SW 1271 (cell line): ENCODE measurements around the gene RRM2.

Experiments used
- DNase-seq, 2 experiments: peaks; one replicate each; lab custom pipeline; 2025; lab: John Stamatoyannopoulos, UW

The RRM2 gene

DNA sequence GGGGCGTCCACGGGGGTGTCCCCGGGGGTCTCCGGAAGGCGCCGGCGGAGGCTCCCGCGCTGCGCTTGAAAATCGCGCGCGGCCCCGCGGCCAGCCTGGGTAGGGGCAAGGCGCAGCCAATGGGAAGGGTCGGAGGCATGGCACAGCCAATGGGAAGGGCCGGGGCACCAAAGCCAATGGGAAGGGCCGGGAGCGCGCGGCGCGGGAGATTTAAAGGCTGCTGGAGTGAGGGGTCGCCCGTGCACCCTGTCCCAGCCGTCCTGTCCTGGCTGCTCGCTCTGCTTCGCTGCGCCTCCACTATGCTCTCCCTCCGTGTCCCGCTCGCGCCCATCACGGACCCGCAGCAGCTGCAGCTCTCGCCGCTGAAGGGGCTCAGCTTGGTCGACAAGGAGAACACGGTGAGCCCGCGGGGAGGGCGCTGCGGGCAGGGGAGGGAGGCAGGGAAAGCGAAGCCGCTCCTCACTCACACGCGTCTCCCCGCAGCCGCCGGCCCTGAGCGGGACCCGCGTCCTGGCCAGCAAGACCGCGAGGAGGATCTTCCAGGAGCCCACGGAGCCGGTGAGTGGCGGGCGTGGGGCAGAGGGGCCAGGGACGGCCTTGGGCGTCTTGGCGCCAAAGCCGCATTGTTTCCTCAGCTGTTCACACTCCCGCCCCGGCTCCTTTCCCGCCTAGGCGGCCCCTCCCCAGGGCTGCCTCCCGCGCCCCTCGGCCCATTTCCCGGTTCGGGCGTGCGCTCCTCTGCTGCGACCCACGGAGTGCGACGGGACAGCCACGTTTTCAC is at the start of gene RRM2:
RRM2 (plus strand) TSS at position 240 of the 781 bp plus-strand sequence; CDS start at position 300, 60 bp downstream.
- DNase-seq, result peak; percentile 79 to 90

- DNase-seq, result no peak
Observed at GRCh38 chr2:10073706-10074105, 48.8 kb upstream of the RRM2 start.

GRCh38 chr2:10075101-10075500 is 47.4 kb upstream of the RRM2 start:
- no peak for DNase-seq

DNA sequence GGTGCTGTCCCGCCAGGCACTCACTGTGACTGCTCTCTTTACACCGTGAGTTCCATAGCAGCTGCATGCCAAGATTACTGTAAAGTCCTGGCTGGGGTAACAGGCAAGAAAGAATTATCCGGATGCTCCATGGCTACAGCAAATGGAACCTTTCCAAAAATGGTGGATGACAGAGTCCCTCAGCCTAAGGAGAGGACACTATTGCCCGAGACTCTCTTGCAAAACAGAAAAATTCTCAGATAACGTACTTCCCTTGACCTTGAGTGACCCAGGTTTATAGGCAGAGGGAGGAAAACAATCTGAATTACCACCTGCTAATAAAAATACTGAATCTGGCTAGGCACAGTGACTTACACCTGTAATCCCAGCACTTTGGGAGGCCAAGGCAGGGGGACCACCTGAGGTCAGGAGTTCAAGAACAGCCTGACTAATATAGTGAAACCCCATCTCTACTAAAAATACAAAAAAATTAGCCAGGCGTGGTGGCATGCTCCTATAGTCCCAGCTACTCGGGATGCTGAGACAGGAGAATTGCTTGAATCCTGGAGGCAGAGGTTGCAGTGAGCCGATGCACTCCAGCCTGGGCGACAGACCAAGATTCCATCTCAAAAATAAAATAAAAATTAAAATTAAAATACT is 46.8 kb upstream of the RRM2 start:
- no peak for DNase-seq

DNA sequence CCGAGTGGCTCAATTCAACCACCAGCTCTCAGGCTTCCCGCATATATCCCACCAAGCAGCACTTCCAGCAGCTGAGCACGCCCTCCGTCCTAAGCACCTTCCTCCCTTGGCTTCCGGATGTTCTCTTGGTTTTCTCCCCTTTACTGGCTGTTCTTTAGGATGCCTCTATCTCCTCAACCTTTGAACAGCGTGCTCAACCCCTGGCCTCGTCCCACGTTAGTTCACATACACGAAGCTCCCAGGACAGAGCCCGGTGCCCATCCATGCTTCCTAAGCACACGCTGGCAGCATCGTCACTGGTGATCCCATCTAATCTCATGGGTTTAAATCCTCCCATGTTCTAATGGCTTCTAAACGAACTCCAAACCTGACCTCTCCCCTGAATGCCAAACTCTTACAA is 46.0 kb upstream of the RRM2 start:
- no peak for DNase-seq

GRCh38 chr2:10076988-10077527 is 45.5 kb upstream of the RRM2 start:
- no peak for DNase-seq

DNA sequence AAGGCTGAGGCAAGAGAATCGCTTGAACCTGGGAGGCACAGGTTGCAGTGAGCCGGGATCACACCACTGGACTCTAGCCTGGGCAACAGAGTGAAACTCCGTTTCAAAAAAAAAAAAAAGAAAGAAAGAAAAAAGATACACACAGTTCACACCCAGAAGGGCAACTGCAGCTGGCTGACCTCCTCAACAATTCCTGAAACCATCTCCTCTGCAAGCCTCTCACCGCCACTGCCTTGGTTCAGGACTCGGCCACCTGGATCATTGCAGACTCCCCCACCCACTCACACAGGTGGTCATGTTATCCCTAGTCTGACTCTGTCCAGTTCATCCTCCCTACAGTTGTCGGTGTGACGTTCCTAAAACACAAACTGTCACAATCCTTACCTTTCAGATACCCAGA is 44.5 kb upstream of the RRM2 start:
- DNase-seq, result no peak

- no peak for DNase-seq
Observed at GRCh38 chr2:10078704-10079265, 43.8 kb upstream of the RRM2 start.

DNA sequence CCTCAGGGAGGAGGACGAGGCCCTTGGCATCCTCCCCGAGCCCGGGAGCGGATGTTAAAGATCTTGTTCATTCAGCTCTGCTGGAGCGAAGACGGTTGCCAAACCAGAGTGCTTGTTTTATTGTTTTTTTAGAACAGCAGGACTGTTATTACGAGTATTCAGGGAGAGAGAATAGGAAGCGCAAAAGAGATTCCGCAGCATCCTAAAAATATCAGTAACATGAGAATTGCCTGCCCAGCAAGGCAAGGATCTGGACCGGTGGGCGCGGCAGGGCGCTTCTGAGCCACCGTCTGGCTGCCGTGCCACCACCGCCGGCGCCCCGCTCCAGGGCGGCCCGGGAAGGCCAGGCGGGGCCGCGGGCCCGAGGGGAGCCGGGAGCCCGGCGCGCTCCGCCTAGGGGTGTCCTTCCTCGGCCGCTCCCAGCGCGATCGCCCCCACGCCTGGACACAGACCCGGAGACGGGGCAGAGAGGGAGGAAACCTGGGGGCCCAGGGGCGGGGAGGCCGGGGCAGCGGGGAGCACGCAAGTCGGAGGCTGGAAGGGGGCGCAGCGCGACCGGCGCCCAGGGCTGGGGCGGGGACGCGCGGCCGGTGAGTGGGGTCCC is 43.2 kb upstream of the RRM2 start:
- no peak for DNase-seq

DNA sequence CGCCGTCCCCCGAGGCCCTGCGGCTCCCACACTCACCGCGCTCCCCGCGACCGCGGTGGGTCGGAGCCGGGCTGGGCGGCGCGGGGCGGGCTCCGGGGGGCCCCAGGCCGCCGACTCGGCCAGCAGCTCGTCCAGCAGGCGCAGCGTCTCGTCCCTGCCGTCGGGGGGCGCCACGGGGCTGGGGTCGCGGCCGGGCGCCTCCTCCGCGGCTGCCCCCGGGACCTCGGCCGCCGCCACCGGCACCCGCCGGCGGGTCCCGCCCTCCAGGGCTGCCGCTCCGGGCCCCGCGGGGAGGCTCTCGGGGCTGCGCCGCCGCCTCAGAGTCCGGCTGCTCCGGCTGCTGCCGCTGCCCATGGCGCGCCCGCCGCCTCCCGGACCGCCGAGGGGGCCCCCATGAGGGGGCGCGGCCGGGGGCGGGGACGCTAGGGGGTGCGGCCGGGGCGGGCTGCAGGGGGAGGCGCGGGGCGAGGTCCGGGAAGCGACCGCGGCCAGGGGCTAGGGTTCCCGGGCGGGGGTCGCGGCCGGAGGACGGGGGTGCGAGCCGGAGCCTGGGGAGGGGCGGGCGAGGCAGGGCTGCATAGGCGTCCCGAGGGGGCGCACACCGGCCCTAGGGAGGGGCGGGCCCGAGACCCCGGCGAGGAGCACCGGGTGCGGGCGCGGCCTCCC is 42.5 kb upstream of the RRM2 start, which contains the start of gene CYS1:
CYS1 (minus strand) TSS at position 542 of the 666 bp plus-strand sequence; CDS start at position 354, 188 bp downstream.
- DNase-seq, result no peak

- DNase-seq, result no peak
Observed at GRCh38 chr2:10080536-10081304, 41.8 kb upstream of the RRM2 start.

DNA sequence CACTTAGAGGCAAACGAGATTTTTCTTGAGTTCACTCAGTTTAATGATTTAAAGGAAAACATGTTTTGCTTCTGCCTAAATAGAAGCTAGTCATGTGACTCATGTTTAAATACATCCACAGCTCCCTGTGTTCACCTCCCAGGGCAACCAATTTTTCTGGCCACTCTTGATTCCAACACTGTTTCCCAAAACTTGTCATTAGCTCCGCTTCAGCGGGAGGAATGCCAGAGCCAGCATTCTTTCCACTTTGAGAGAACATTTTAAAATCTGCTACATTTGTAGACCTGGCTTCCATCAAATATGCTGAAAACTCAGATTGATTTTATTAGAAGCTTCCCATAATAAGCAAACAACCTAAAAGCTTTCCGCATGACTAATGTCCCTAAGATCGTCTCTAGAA is 39.5 kb upstream of the RRM2 start:
- no peak for DNase-seq

DNA sequence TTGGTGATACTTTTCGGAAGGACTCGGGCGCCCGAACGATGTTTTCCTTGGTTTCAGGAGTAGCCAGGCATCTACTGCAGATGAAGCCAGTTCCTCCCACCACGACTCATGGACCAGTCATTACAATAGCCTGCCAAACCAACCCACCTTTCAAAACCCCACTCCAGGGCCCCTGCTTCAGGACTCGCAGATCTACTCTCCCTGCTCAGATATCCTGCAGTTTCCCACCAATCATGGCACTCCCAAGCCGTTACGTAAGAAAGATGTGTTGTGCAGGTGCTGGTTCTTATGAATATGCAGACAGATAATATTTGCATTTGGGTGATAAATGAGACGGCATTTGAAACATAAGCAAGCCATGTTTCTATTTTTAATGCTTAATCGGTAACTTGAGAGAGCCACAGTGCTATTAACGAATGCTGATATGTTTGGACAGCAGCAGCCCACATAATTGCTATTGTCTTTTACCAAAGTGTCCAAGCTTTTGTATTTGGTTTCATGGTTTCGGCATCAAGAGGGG is 38.8 kb upstream of the RRM2 start:
- no peak for DNase-seq

- no peak for DNase-seq
Observed at GRCh38 chr2:10084223-10084865, 38.2 kb upstream of the RRM2 start.

- DNase-seq, result no peak
Observed at GRCh38 chr2:10085043-10085667, 37.4 kb upstream of the RRM2 start.

DNA sequence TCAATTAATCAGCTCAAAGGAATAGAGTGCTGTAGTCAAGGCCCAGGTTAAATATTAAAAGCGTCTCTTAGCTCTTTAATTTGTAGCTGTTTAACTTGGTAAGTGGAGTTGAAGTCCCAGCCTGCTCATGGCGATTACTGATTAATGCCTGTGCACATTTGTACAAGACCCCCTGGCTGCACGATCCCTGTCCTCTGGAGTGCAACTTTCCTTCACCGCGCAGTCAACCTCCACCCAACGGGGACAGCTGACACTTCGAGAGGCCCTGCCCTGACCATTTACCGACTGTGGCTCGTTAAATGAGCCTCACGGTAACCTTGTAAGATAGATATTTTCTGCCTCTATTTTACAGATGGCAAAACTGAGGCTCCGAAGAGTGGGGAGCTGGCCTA is 36.9 kb upstream of the RRM2 start:
- no peak for DNase-seq

DNA sequence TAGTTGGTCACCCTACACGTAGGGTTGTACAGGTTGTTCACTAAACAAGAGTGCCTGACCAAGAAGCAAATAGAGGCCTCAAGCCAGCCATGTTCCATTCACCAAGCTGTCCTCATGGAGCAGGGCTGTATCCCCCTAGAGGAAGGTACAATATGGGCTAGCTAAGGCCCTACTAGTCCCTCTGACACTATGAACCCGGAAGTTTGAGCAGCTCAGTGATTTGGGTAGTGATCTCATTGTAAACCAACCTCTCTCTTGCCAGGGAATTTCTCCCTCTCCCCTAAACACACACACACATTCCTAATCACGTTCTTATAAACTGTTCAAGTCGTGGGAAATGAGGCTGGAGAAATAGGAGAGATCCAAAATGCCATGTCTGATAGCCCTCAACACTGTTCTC is 35.6 kb upstream of the RRM2 start:
- DNase-seq, result no peak

GRCh38 chr2:10087360-10087759 is 35.2 kb upstream of the RRM2 start:
- no peak for DNase-seq

DNA sequence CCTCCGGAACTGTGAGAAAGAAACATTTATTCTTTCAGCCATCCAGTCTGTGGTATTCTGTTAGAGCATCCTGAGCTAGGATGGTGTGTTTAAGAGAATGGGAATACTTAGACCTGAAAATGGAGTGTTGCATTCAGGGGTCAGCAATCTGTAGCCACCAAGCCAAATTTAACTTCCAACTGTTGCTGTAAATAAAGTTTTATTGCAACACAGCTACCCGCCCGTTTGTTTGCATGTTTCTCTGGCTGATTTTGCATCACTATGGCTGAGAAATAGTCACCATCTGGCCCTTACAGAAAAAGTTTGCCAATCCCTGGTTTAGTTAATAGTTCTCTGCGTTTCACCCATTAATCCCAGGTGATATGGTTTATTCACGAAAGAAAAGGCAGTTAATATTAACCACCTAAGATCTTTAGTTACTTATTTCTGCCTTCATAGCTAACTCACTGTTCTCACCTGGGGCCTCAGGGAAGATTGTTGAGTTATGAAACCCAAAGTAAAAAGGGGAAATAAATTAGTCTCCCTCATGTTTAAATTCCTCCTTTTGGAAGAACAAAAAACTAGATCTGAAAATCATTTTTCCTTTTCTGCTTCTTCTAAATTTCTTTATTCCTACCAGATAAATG is 32.9 kb upstream of the RRM2 start:
- no peak for DNase-seq
